Keratinocyte (primary cell): ENCODE measurements around the gene GNA14. TPM values are rescaled to one million over a fixed set of nuclear protein-coding genes. Genes with fewer than 3 reads are reported as not detected.

ENCODE experiments used
- DNase-seq: peaks from one replicate; pipeline ENCODE4 v3.0.0-alpha.2; 2011; ENCODE audit warnings: low read depth, missing footprints, low spot score
- FAIRE-seq: peaks from 2 replicates; lab custom pipeline; 2011; peaks lifted over from hg19 to GRCh38; lab: Jason Lieb, UNC
- H2AFZ ChIP-seq: 2 replicates; pipeline ENCODE4 v1.6.0; 2012; ENCODE audit warnings: low read length, control low read depth, inconsistent platforms; ENCODE audit not compliant: control insufficient read depth
- H3K27ac ChIP-seq: 2 replicates; pipeline ENCODE4 v1.5.1; 2011; ENCODE audit warnings: low read length; ENCODE audit not compliant: control insufficient read depth, insufficient read depth
- H3K27me3 ChIP-seq: 3 replicates; pipeline ENCODE4 v1.6.0; 2011; ENCODE audit warnings: low read length; ENCODE audit not compliant: control insufficient read depth, insufficient read depth; ENCODE audit errors: extremely low read depth
- H3K36me3 ChIP-seq, 2 experiments: 2 replicates in 1 of 2; 3 replicates in 1 of 2; pipeline ENCODE4 v1.5.1; 2011; ENCODE audit warnings: low read length in 2 of 2, mild to moderate bottlenecking in 1 of 2; ENCODE audit not compliant: control insufficient read depth in 2 of 2, insufficient read depth in 2 of 2; ENCODE audit errors: extremely low read depth in 1 of 2
- H3K4me1 ChIP-seq: 3 replicates; pipeline ENCODE4 v1.5.1; 2011; ENCODE audit warnings: low read length; ENCODE audit not compliant: control insufficient read depth, insufficient read depth; ENCODE audit errors: extremely low read depth
- H3K4me2 ChIP-seq: 3 replicates; pipeline ENCODE4 v1.6.0; 2011; ENCODE audit warnings: low read depth, low read length; ENCODE audit not compliant: control insufficient read depth, insufficient read depth; ENCODE audit errors: extremely low read depth
- H3K4me3 ChIP-seq, 3 experiments: fragments of 200-600 bp in 1 of 3; sonication (generic) in 1 of 3; 2 replicates in 2 of 3; 3 replicates in 1 of 3; pipeline ENCODE4 v1.5.1; 2011 to 2016; ENCODE audit warnings: low read length in 3 of 3, mild to moderate bottlenecking in 3 of 3, control low read depth in 2 of 3, inconsistent platforms in 1 of 3, low read depth in 1 of 3, mixed read lengths in 1 of 3, mixed run types in 1 of 3, moderate library complexity in 1 of 3; ENCODE audit not compliant: control insufficient read depth in 2 of 3, insufficient read depth in 2 of 3; ENCODE audit errors: extremely low read depth in 1 of 3
- H3K79me2 ChIP-seq: 2 replicates; pipeline ENCODE4 v1.6.0; 2012; ENCODE audit warnings: low read length; ENCODE audit not compliant: control insufficient read depth, insufficient read depth
- H3K9ac ChIP-seq: 3 replicates; pipeline ENCODE4 v1.6.0; 2011; ENCODE audit warnings: low read length; ENCODE audit not compliant: control insufficient read depth, insufficient read depth; ENCODE audit errors: extremely low read depth
- H3K9me1 ChIP-seq: 3 replicates; pipeline ENCODE4 v1.6.0; 2011; ENCODE audit warnings: low read length; ENCODE audit not compliant: control insufficient read depth, insufficient read depth; ENCODE audit errors: extremely low read depth
- H3K9me3 ChIP-seq: 2 replicates; pipeline ENCODE4 v1.5.1; 2012; ENCODE audit warnings: low read depth, low read length; ENCODE audit not compliant: control insufficient read depth
- H4K20me1 ChIP-seq: 3 replicates; pipeline ENCODE4 v1.6.0; 2011; ENCODE audit warnings: low read length; ENCODE audit not compliant: control insufficient read depth, insufficient read depth; ENCODE audit errors: extremely low read depth
- EZH2 ChIP-seq: IDR thresholded peaks from one replicate; pipeline ENCODE4 v1.6.1; 2012; ENCODE audit warnings: inconsistent platforms, mild to moderate bottlenecking, low read length, moderate library complexity
- dilution Hi-C: fragments of 300-500 bp; cut with MboI; formaldehyde crosslinking; loops from one replicate; pipeline ENCODE4 v1.7.0; 2020; ENCODE audit warnings: low sequenced_read_pairs; ENCODE audit not compliant: extremely low pct_ligation_motif_present
- polyA plus RNA-seq, 5 experiments: library from polyadenylated mRNA; depleted of rRNA in 3 of 5; stranded (reverse) in 3 of 5; stranded (forward) in 1 of 5; unstranded in 1 of 5; fragments of >200 nt; gene quantifications; 1 replicate in 1 of 5; 2 replicates in 3 of 5; 3 replicates in 1 of 5; pipeline versions ENCODE4 v1.2.1 to v1.2.3, GENCODE V29; 2011 to 2012; ENCODE audit warnings: missing spikeins in 2 of 5, low read depth in 1 of 5, low replicate concordance in 1 of 5
- TF ChIP-seq, protein P1 (sequence below), 3 experiments: IDR thresholded peaks in 1 of 3; conservative IDR thresholded peaks in 1 of 3; optimal IDR thresholded peaks in 1 of 3; 2 replicates in 2 of 3; 3 replicates in 1 of 3; pipeline versions ENCODE3 to v1.5.1; 2011; ENCODE audit warnings: low read length in 3 of 3, mild to moderate bottlenecking in 3 of 3, moderate library complexity in 2 of 3, control low read depth in 1 of 3, inconsistent platforms in 1 of 3; ENCODE audit not compliant: insufficient read depth in 2 of 3; ENCODE audit errors: extremely low read depth in 1 of 3

GNA14 gene
- polyA plus RNA-seq, 1 donor (not counting 4 experiments of a cell fraction or from before 2014, with no cell fraction given), result not detected

DNA sequence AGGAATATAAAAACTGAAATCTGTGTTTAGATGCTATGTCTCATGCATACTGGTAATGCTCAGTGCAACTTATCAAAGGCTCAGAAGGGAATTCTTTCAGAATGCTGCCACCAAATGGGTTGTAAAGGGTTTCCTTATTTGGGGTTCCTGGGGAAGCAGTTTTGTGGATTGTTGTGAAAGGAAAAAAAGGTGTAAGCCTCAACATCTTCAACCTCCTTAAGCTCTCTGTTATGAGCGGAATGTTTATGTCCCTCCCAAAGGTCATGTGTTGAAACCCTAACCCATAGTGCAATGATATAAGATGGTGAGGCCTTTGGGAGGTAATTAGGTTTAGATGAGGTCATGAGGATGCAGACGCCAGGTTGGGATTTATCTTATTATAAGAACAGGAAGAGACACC is 41.6 kb downstream of the GNA14 start:
- Histone ChIP-seq H3K9me3 (no peaks in the 10 kb centered on the region), H3K79me2 (no peaks in the 10 kb centered on the region), H3K4me3 (no peak overlapping the region), H3K36me3 (no peaks in the 10 kb centered on the region), H3K4me1 (no peaks in the 10 kb centered on the region), H4K20me1 (no peaks in the 10 kb centered on the region), H3K27me3 (no peaks in the 10 kb centered on the region), H3K9ac (no peak overlapping the region), H3K4me2 (no peak overlapping the region), H3K27ac (no peak overlapping the region), H3K9me1 (no peaks in the 10 kb centered on the region), H2AFZ (no peak overlapping the region)
- no peak for FAIRE-seq
- dilution Hi-C loops, result no loop called here
- DNase-seq, result no peak
- no peak for TF ChIP-seq EZH2
- TF ChIP-seq, protein P1, sequence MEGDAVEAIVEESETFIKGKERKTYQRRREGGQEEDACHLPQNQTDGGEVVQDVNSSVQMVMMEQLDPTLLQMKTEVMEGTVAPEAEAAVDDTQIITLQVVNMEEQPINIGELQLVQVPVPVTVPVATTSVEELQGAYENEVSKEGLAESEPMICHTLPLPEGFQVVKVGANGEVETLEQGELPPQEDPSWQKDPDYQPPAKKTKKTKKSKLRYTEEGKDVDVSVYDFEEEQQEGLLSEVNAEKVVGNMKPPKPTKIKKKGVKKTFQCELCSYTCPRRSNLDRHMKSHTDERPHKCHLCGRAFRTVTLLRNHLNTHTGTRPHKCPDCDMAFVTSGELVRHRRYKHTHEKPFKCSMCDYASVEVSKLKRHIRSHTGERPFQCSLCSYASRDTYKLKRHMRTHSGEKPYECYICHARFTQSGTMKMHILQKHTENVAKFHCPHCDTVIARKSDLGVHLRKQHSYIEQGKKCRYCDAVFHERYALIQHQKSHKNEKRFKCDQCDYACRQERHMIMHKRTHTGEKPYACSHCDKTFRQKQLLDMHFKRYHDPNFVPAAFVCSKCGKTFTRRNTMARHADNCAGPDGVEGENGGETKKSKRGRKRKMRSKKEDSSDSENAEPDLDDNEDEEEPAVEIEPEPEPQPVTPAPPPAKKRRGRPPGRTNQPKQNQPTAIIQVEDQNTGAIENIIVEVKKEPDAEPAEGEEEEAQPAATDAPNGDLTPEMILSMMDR (optimal IDR thresholded peaks at IDR 0.05 in 1 of 3, IDR thresholded peaks at IDR 0.05 in 1 of 3, conservative IDR thresholded peaks at IDR 0.05 in 1 of 3; ENCODE audit: extremely low read depth in 1 of 3, insufficient read depth in 2 of 3, low read length in 3 of 3), result no peak

DNA sequence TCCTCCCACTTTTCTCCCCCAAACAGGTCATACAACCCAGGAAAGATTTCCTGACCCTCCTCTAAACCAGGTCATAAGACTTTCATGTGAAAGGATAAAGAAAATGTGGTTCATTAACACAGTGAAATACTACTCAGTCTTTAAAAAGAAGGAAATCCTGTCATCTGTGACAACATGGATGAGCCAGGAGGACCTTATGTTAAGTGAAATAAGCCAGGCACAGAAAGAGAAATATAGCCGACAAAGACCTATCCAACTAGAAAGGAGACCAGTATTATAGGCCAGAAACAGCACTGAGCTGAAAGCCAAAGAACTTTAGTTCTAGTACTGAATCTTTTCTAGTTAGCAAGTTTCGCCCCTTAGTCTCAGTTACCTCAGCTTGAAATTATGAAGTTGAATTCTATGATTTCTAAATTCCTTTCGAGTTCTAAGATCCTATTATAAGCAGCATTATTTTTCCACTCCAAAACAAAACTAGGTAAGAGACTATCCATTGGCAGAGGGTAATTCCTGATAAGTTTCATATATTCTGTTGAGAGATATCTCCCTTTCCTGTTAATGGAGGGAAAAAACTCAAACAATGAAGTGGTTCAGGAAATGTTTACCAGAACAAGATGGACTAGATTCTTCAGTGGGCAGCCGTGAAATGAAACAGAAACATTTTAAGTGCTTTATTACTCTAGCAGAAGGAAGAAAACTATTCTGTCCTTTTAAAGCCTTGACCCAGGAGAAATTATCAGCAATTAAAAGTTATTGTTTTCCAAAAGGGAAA is 42.5 kb downstream of the GNA14 start:
- TF ChIP-seq, protein P1 (optimal IDR thresholded peaks at IDR 0.05 in 1 of 3, IDR thresholded peaks at IDR 0.05 in 1 of 3, conservative IDR thresholded peaks at IDR 0.05 in 1 of 3; ENCODE audit: extremely low read depth in 1 of 3, insufficient read depth in 2 of 3, low read length in 3 of 3), result no peak
- no peak for TF ChIP-seq EZH2
- Histone ChIP-seq H3K9ac (no peak overlapping the region), H3K27me3 (no peaks in the 10 kb centered on the region), H3K36me3 (no peaks in the 10 kb centered on the region), H3K4me3 (no peak overlapping the region), H3K27ac (no peak overlapping the region), H4K20me1 (no peaks in the 10 kb centered on the region), H3K9me3 (no peaks in the 10 kb centered on the region), H3K9me1 (no peaks in the 10 kb centered on the region), H3K4me2 (no peak overlapping the region), H3K79me2 (no peaks in the 10 kb centered on the region), H2AFZ (no peak overlapping the region), H3K4me1 (no peaks in the 10 kb centered on the region)
- dilution Hi-C loops, result no loop called here
- DNase-seq (no peak), FAIRE-seq (no peak)
